ENCODE results near the gene BDNF. TPM values are rescaled to one million over a fixed set of nuclear protein-coding genes. Genes with fewer than 3 reads are reported as not detected.

The BDNF gene
- polyA plus RNA-seq, 1 donor from 2014 or later = not detected

- TF ChIP-seq SMC3 (conservative IDR thresholded peaks at IDR 0.05; ENCODE audit: poor library complexity) = no peak
- no peak for TF ChIP-seq CTCF (IDR thresholded peaks at IDR 0.05; ENCODE audit: poor library complexity, severe bottlenecking)
- Histone ChIP-seq H3K27me3 (ENCODE audit: insufficient read depth, low read depth, low read length) (no peaks in the 10 kb centered on the region), H3K9ac (ENCODE audit: low read length) (no peak overlapping the region), H3F3A (ENCODE audit: insufficient read depth, low read length, poor library complexity, severe bottlenecking) (no peaks in the 10 kb centered on the region), H3K9me3 (ENCODE audit: low read length) (no peaks in the 10 kb centered on the region), H3K4me3 (ENCODE audit: low read length) (no peak overlapping the region), H4K20me1 (ENCODE audit: insufficient read depth) (no peaks in the 10 kb centered on the region), H3K9me2 (ENCODE audit: insufficient read depth, low read length) (no peaks in the 10 kb centered on the region), H3K36me3 (ENCODE audit: insufficient read depth, low read length) (no peaks in the 10 kb centered on the region), H2AFZ (ENCODE audit: low read depth, low read length) (no peak overlapping the region), H3K79me2 (replicated peaks; ENCODE audit: insufficient read depth, low read length) (no peaks in the 10 kb centered on the region), H3K4me2 (ENCODE audit: low read length) (no peak overlapping the region), H3K27ac (ENCODE audit: low read length) (no peak overlapping the region)
Observed at GRCh38 chr11:27614092-27614491, 86.2 kb downstream of the BDNF start.

- no peak overlapping the region for H3K4me2 ChIP-seq (ENCODE audit: low read length)
- H3K4me3 ChIP-seq (ENCODE audit: low read length) = no peak overlapping the region
- H3K27me3 ChIP-seq (ENCODE audit: insufficient read depth, low read depth, low read length) = no peaks in the 10 kb centered on the region
- no peak overlapping the region for H2AFZ ChIP-seq (ENCODE audit: low read depth, low read length)
- H3F3A ChIP-seq (ENCODE audit: insufficient read depth, low read length, poor library complexity, severe bottlenecking) = no peaks in the 10 kb centered on the region
- no peaks in the 10 kb centered on the region for H3K79me2 ChIP-seq (replicated peaks; ENCODE audit: insufficient read depth, low read length)
- TF ChIP-seq MXI1 (conservative IDR thresholded peaks at IDR 0.05; ENCODE audit: poor library complexity, severe bottlenecking) (no peak), CTCF (IDR thresholded peaks at IDR 0.05; ENCODE audit: poor library complexity, severe bottlenecking) (no peak), RAD21 (conservative IDR thresholded peaks at IDR 0.05) (no peak), POLR2AphosphoS5 (IDR thresholded peaks at IDR 0.05) (no peak), SMC3 (conservative IDR thresholded peaks at IDR 0.05; ENCODE audit: poor library complexity) (no peak), EP300 (conservative IDR thresholded peaks at IDR 0.05; ENCODE audit: poor library complexity, severe bottlenecking) (no peak)
- TF ChIP-seq, protein P1, sequence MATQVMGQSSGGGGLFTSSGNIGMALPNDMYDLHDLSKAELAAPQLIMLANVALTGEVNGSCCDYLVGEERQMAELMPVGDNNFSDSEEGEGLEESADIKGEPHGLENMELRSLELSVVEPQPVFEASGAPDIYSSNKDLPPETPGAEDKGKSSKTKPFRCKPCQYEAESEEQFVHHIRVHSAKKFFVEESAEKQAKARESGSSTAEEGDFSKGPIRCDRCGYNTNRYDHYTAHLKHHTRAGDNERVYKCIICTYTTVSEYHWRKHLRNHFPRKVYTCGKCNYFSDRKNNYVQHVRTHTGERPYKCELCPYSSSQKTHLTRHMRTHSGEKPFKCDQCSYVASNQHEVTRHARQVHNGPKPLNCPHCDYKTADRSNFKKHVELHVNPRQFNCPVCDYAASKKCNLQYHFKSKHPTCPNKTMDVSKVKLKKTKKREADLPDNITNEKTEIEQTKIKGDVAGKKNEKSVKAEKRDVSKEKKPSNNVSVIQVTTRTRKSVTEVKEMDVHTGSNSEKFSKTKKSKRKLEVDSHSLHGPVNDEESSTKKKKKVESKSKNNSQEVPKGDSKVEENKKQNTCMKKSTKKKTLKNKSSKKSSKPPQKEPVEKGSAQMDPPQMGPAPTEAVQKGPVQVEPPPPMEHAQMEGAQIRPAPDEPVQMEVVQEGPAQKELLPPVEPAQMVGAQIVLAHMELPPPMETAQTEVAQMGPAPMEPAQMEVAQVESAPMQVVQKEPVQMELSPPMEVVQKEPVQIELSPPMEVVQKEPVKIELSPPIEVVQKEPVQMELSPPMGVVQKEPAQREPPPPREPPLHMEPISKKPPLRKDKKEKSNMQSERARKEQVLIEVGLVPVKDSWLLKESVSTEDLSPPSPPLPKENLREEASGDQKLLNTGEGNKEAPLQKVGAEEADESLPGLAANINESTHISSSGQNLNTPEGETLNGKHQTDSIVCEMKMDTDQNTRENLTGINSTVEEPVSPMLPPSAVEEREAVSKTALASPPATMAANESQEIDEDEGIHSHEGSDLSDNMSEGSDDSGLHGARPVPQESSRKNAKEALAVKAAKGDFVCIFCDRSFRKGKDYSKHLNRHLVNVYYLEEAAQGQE (IDR thresholded peaks at IDR 0.05; ENCODE audit: borderline replicate concordance) = no peak
- no peaks in the 10 kb centered on the region for H3K9me2 ChIP-seq (ENCODE audit: insufficient read depth, low read length)
- H3K27ac ChIP-seq (ENCODE audit: low read length) = no peak overlapping the region
- H3K9me3 ChIP-seq (ENCODE audit: low read length) = no peaks in the 10 kb centered on the region
- H3K9ac ChIP-seq (ENCODE audit: low read length) = no peak overlapping the region
- no peaks in the 10 kb centered on the region for H4K20me1 ChIP-seq (ENCODE audit: insufficient read depth)
- no peaks in the 10 kb centered on the region for H3K36me3 ChIP-seq (ENCODE audit: insufficient read depth, low read length)
Observed at GRCh38 chr11:27612932-27613880, 87.0 kb downstream of the BDNF start.

All from neural cell (in vitro differentiated cells).